ENCODE results near the gene C22orf23.

GRCh38 chr22:37930952-37931440 is 22.4 kb downstream of the C22orf23 start:
- no peak for TF ChIP-seq PHF5A (CRISPR knock-in tag; IDR thresholded peaks at IDR 0.05; ENCODE audit: low read depth, unreplicated experiment)
- TF ChIP-seq ZNF704 (CRISPR knock-in tag; IDR thresholded peaks at IDR 0.05; ENCODE audit: borderline replicate concordance) = no peak
- TF ChIP-seq BRF2 (CRISPR knock-in tag; IDR thresholded peaks at IDR 0.05) = no peak
- no peak for TF ChIP-seq NCOA1 (CRISPR knock-in tag; IDR thresholded peaks at IDR 0.05)
- no peak for TF ChIP-seq ZNF3 (CRISPR knock-in tag; IDR thresholded peaks at IDR 0.05)

Measured in HepG2 (cell line).